ENCODE measurements around the gene WDR59.

Gene WDR59

GRCh38 chr16:74899816-74900215 lies 85.1 kb downstream of the WDR59 start:
- no peak for DNase-seq

GRCh38 chr16:74898659-74899058 lies 86.3 kb downstream of the WDR59 start:
- no peak for DNase-seq

GRCh38 chr16:74896389-74897370 lies 88.2 kb downstream of the WDR59 start:
- DNase-seq, result no peak

- no peak for DNase-seq
Observed at GRCh38 chr16:74893541-74893940, 91.4 kb downstream of the WDR59 start.

- DNase-seq, result no peak
Observed at GRCh38 chr16:74892574-74893461, 92.1 kb downstream of the WDR59 start.

- DNase-seq, result no peak
Observed at GRCh38 chr16:74888888-74889287, 96.0 kb downstream of the WDR59 start.

- peak; percentile 11 for DNase-seq
Observed at GRCh38 chr16:74888232-74888862, 96.6 kb downstream of the WDR59 start.

GRCh38 chr16:74887084-74887483 lies 97.8 kb downstream of the WDR59 start:
- no peak for DNase-seq

GRCh38 chr16:74877706-74878105 lies 107.2 kb downstream of the WDR59 start:
- DNase-seq, result no peak

- no peak for DNase-seq
Observed at GRCh38 chr16:74874912-74875546, 109.9 kb downstream of the WDR59 start.

- no peak for DNase-seq
Observed at GRCh38 chr16:74874123-74874522, 110.8 kb downstream of the WDR59 start.

GRCh38 chr16:74872302-74872701 lies 112.6 kb downstream of the WDR59 start:
- DNase-seq, result no peak

- DNase-seq, result no peak
Observed at GRCh38 chr16:74871608-74872007, 113.3 kb downstream of the WDR59 start.

GRCh38 chr16:74868501-74868900 lies 116.4 kb downstream of the WDR59 start:
- no peak for DNase-seq

GRCh38 chr16:74868035-74868434 lies 116.9 kb downstream of the WDR59 start:
- DNase-seq, result no peak

- no peak for DNase-seq
Observed at GRCh38 chr16:74867281-74867849, 117.6 kb downstream of the WDR59 start.

- no peak for DNase-seq
Observed at GRCh38 chr16:74865922-74866598, 118.9 kb downstream of the WDR59 start.

GRCh38 chr16:74862743-74863244 lies 122.1 kb downstream of the WDR59 start:
- DNase-seq, result no peak

- DNase-seq, result no peak
Observed at GRCh38 chr16:74852500-74852875, 132.4 kb downstream of the WDR59 start.

GRCh38 chr16:74850027-74850426 lies 134.9 kb downstream of the WDR59 start:
- no peak for DNase-seq

- DNase-seq, result no peak
Observed at GRCh38 chr16:74847202-74847601, 137.7 kb downstream of the WDR59 start.

All from T-helper 9 cell (primary cell).